ENCODE data around the gene GALNT14. TPM values are rescaled to one million over a fixed set of nuclear protein-coding genes. Genes with fewer than 3 reads are reported as not detected.
"Not testable (repeated sequence)": the region's sequence is repeated elsewhere in the genome, so short reads cannot be mapped to it uniquely, and the experiment has no call there.

Gene GALNT14
- total and polyA plus RNA-seq, 5 experiments from 2014 or later: 0.36 TPM; not detected in 4

- H3K4me1 Mint-ChIP-seq: no peaks in the 10 kb centered on the region
- H3K27me3 Mint-ChIP-seq: peaks cover 0 to 1% (median 0%) of the 10 kb centered on the region in 5 donors
- no peak for DNase-seq
- POLR2A ChIA-PET: no interaction called here
- H3K4me3 Mint-ChIP-seq: no peak overlapping the region
- no peaks in the 10 kb centered on the region for H3K36me3 Mint-ChIP-seq
- H3K9me3 Mint-ChIP-seq: no peaks in the 10 kb centered on the region
- H3K27ac Mint-ChIP-seq: no peak overlapping the region
- no peak for ATAC-seq
Observed at GRCh38 chr2:30926606-30927005, 211.6 kb downstream of the GALNT14 start.

DNA sequence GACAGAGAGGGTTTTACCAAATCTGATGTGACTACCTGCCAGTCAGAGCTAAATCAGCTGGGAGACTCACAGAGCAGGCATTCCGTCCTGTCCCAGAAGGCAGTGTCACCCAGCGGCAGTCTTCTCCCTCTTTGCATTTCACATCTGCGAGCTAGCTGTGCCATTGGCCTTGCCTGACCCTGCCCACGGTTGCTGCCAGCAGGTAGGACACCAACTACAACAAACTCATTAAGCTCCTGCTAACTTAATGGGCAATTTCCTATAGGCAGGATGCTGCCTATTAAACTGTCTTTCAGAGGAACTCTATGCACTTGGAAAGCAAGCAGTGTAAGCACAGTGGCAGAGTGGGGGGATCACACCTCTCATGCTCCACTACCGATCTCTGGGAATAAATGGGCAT, 214.6 kb downstream of the GALNT14 start:
- H3K4me3 Mint-ChIP-seq: no peak overlapping the region
- DNase-seq (no peak), ATAC-seq (no peak)
- no peaks in the 10 kb centered on the region for H3K36me3 Mint-ChIP-seq
- POLR2A ChIA-PET: no interaction called here
- no peak overlapping the region for H3K27ac Mint-ChIP-seq
- no peaks in the 10 kb centered on the region for H3K9me3 Mint-ChIP-seq
- H3K4me1 Mint-ChIP-seq: no peaks in the 10 kb centered on the region
- H3K27me3 Mint-ChIP-seq: peaks cover 0 to 1% (median 0%) of the 10 kb centered on the region in 5 donors

- H3K27ac Mint-ChIP-seq: no peak overlapping the region
- POLR2A ChIA-PET: no interaction called here
Observed at GRCh38 chr2:30920511-30920910, 217.7 kb downstream of the GALNT14 start.

GRCh38 chr2:30915486-30915885, 222.8 kb downstream of the GALNT14 start:
- ATAC-seq (no peak), DNase-seq (no peak)
- no peaks in the 10 kb centered on the region for H3K4me1 Mint-ChIP-seq
- peaks cover 0 to 2% (median 0%) of the 10 kb centered on the region in 9 donors for H3K9me3 Mint-ChIP-seq
- POLR2A ChIA-PET: no interaction called here
- peaks cover 0 to 11% (median 0%) of the 10 kb centered on the region in 5 donors for H3K27me3 Mint-ChIP-seq
- no peaks in the 10 kb centered on the region for H3K36me3 Mint-ChIP-seq
- no peak overlapping the region for H3K4me3 Mint-ChIP-seq
- H3K27ac Mint-ChIP-seq: no peak overlapping the region

More at GRCh38 chr2:30920511-30920910, 217.7 kb downstream of the GALNT14 start:
- no peaks in the 10 kb centered on the region for H3K9me3 Mint-ChIP-seq
- no peaks in the 10 kb centered on the region for H3K36me3 Mint-ChIP-seq
- no peak for DNase-seq
- peaks cover 0 to 6% (median 0%) of the 10 kb centered on the region in 5 donors for H3K27me3 Mint-ChIP-seq
- H3K4me3 Mint-ChIP-seq: no peak overlapping the region
- ATAC-seq: no peak
- no peaks in the 10 kb centered on the region for H3K4me1 Mint-ChIP-seq

DNA sequence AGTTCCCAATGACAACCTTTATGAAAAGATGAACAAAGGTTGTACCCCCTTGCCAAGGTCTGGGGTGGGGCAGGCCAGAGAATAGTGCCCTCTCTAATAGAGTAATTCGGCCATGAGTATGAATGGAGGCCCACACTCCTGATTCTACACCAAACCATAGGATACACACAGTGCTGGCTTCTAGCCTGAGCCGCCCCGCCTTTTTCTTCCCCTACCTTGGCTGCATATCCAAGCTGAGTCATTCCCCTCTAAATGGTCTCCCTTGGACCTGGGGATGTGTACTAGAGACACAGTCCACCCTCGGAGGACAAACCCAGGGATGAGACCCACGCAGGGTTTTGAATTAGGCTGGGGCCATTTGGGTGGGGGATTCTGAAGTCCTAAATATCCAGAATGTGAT, 223.8 kb downstream of the GALNT14 start:
- DNase-seq: no peak
- no peak for ATAC-seq
- Mint-ChIP-seq H3K36me3 (no peaks in the 10 kb centered on the region), H3K27me3 (peaks cover 0 to 11% (median 0%) of the 10 kb centered on the region in 5 donors), H3K4me3 (no peak overlapping the region), H3K4me1 (no peaks in the 10 kb centered on the region), H3K9me3 (peaks cover 0 to 8% (median 0%) of the 10 kb centered on the region in 9 donors), H3K27ac (no peak overlapping the region)
- POLR2A ChIA-PET: no interaction called here

DNA sequence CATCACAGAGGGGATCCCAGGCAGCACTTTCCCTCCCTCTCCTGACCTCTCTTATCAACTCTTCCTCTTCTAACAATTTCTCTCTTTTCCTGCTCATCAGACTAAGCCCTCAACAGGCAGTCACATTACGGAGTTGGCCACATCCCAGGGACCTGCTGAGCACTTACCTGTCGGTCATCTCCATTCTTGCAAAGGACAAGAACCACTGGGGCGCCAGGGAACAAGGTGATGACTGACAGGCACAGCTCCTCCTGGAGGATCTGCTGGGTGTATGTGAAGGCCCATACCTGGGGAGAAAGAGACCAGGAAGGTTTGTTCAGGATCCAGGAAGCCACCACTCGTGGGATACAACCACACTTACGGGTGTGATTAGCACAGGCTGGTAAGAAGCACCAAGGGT, 226.2 kb downstream of the GALNT14 start:
- ATAC-seq (no peak), DNase-seq (no peak)
- POLR2A ChIA-PET: no interaction called here
- Mint-ChIP-seq H3K27me3 (peaks cover 0 to 8% (median 0%) of the 10 kb centered on the region in 5 donors), H3K9me3 (peaks cover 0 to 8% (median 0%) of the 10 kb centered on the region in 9 donors), H3K27ac (peak overlapping the region in 1 of 10 donors; percentile 85), H3K4me1 (no peaks in the 10 kb centered on the region), H3K36me3 (no peaks in the 10 kb centered on the region), H3K4me3 (no peak overlapping the region)

- Mint-ChIP-seq H3K27me3 (peaks cover 0 to 6% (median 0%) of the 10 kb centered on the region in 5 donors), H3K27ac (no peak overlapping the region), H3K4me1 (no peaks in the 10 kb centered on the region), H3K4me3 (no peak overlapping the region), H3K36me3 (no peaks in the 10 kb centered on the region), H3K9me3 (peaks cover 0 to 8% (median 0%) of the 10 kb centered on the region in 9 donors)
- POLR2A ChIA-PET: no interaction called here
- ATAC-seq: no peak
- no peak for DNase-seq
Observed at GRCh38 chr2:30911327-30911726, 226.9 kb downstream of the GALNT14 start.

DNA sequence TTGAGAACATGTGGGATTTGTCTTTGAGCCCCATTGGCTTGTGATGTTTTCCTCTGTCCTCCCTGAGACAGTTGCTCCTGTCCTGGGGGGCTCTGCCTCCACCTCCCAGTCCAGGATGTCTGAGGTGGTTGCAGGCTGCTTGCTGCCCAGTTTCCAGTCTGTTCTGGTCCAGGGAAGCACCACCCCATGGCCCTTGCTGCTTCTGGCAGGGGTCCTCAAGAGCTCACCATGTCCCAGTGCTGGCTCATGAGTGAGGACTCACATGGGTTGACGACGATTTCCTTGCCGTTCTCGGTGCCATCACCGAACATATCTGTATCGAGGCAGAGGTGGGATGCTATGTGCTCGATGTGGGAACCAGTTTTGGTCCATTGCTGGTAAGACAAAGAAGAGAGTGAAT, 227.6 kb downstream of the GALNT14 start:
- H3K4me1 Mint-ChIP-seq: no peaks in the 10 kb centered on the region
- DNase-seq: no peak

DNA sequence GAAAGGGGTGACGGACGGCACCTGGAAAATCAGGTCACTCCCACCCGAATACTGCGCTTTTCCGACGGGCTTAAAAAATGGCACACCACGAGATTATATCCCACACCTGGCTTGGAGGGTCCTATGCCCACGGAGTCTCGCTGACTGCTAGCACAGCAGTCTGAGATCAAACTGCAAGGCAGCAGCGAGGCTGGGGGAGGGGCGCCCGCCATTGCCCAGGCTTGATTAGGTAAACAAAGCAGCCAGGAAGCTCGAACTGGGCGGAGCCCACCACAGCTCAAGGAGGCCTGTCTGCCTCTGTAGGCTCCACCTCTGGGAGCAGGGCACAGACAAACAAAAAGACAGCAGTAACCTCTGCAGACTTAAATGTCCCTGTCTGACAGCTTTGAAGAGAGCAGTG, 233.8 kb downstream of the GALNT14 start:
- H3K9me3 Mint-ChIP-seq, H3K4me1 Mint-ChIP-seq, H3K4me3 Mint-ChIP-seq, POLR2A ChIA-PET, ATAC-seq, DNase-seq, H3K27ac Mint-ChIP-seq, H3K27me3 Mint-ChIP-seq, H3K36me3 Mint-ChIP-seq: not testable (repeated sequence)

More for the DNA sequence above, 227.6 kb downstream of the GALNT14 start:
- Mint-ChIP-seq H3K27me3 (peaks cover 0 to 4% (median 0%) of the 10 kb centered on the region in 5 donors), H3K9me3 (peaks cover 0 to 8% (median 0%) of the 10 kb centered on the region in 9 donors), H3K27ac (no peak overlapping the region), H3K4me3 (no peak overlapping the region), H3K36me3 (no peaks in the 10 kb centered on the region)
- POLR2A ChIA-PET: no interaction called here
- ATAC-seq: no peak

GRCh38 chr2:30903326-30903725, 234.9 kb downstream of the GALNT14 start:
- ATAC-seq (no peak), DNase-seq (no peak)
- H3K27ac Mint-ChIP-seq: no peak overlapping the region
- H3K36me3 Mint-ChIP-seq: peaks cover 0 to 4% (median 0%) of the 10 kb centered on the region in 3 donors
- H3K4me3 Mint-ChIP-seq: no peak overlapping the region
- H3K4me1 Mint-ChIP-seq: no peaks in the 10 kb centered on the region
- peaks cover 0 to 13% (median 0%) of the 10 kb centered on the region in 5 donors for H3K27me3 Mint-ChIP-seq
- peaks cover 0 to 4% (median 0%) of the 10 kb centered on the region in 9 donors for H3K9me3 Mint-ChIP-seq
- POLR2A ChIA-PET: interaction anchor here (0.6 kb wide), 1 partner anchor 1514 kb away, joined by 7 read pairs; no protein-coding TSS in a partner anchor

- peaks cover 0 to 4% (median 0%) of the 10 kb centered on the region in 3 donors for H3K36me3 Mint-ChIP-seq
- H3K9me3 Mint-ChIP-seq: peaks cover 0 to 8% (median 0%) of the 10 kb centered on the region in 9 donors
- POLR2A ChIA-PET: no interaction called here
- no peaks in the 10 kb centered on the region for H3K4me1 Mint-ChIP-seq
- H3K27ac Mint-ChIP-seq: no peak overlapping the region
- no peak overlapping the region for H3K4me3 Mint-ChIP-seq
- DNase-seq: no peak
- no peak for ATAC-seq
- peaks cover 0 to 21% (median 2%) of the 10 kb centered on the region in 5 donors for H3K27me3 Mint-ChIP-seq
Observed at GRCh38 chr2:30900381-30900780, 237.9 kb downstream of the GALNT14 start.

- Mint-ChIP-seq H3K9me3 (peaks cover 0 to 8% (median 0%) of the 10 kb centered on the region in 9 donors), H3K4me1 (no peaks in the 10 kb centered on the region), H3K4me3 (no peak overlapping the region), H3K27me3 (peaks cover 0 to 24% (median 2%) of the 10 kb centered on the region in 5 donors), H3K27ac (no peak overlapping the region), H3K36me3 (peaks cover 0 to 4% (median 0%) of the 10 kb centered on the region in 3 donors)
- POLR2A ChIA-PET: no interaction called here
- ATAC-seq (no peak), DNase-seq (no peak)
Observed at GRCh38 chr2:30899516-30900054, 238.7 kb downstream of the GALNT14 start.

DNA sequence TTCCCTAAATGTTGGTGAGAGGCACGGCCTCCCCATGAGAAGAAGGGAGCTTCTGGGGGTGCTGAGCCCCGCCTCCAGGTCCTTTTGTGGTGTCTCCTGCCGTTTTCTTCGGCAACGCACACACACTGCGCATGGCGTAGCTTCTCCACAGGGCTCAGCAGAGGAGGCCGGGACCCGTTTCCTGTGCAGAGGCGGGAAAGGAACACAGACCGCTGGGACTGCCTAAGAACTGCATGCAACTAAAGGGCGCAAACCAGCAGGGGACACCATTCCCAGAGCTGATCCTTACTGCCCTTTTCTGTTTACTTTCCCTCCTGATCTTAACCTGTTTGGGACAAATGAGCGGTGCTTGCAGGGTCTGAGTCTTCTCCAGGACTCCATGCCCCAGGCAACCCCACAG, 240.7 kb downstream of the GALNT14 start:
- ATAC-seq (no peak), DNase-seq (no peak)
- H3K36me3 Mint-ChIP-seq: no peaks in the 10 kb centered on the region
- peaks cover 0 to 8% (median 0%) of the 10 kb centered on the region in 9 donors for H3K9me3 Mint-ChIP-seq
- POLR2A ChIA-PET: no interaction called here
- H3K4me3 Mint-ChIP-seq: no peak overlapping the region
- peaks cover 0 to 29% (median 3%) of the 10 kb centered on the region in 5 donors for H3K27me3 Mint-ChIP-seq
- H3K4me1 Mint-ChIP-seq: no peaks in the 10 kb centered on the region
- no peak overlapping the region for H3K27ac Mint-ChIP-seq
